Pancreas (tissue), 10 donors: Measurements from ENCODE around the gene RAB5B. TPM values are rescaled to one million over a fixed set of nuclear protein-coding genes. Genes with fewer than 3 reads are reported as not detected.
A peak's percentile ranks its signal among the peaks of the same experiment; 100 is the strongest.

Experiments
- ATAC-seq, 4 donors: fragments of 200-7000 bp; cut with Tn5 transposase; one replicate each; pipeline versions ENCODE4 v1.8.0 to v1.9.1; 2020; ENCODE audit warnings: mild to moderate bottlenecking in 4 of 4, moderate library complexity in 4 of 4
- DNase-seq, 6 donors: peaks; one replicate each; pipeline ENCODE4 v3.0.0-alpha.2; 2020
- FAIRE-seq: peaks from 2 replicates; lab custom pipeline; 2012; peaks lifted over from hg19 to GRCh38; lab: Jason Lieb, UNC
- H3K27ac ChIP-seq, 4 donors: fragments of 200-600 bp; sonication (generic); 1 replicate in 3 of 4; 2 replicates in 1 of 4; pipeline versions ENCODE4 v1.5.0 to v1.8.0; 2020
- H3K27me3 ChIP-seq, 4 donors: fragments of 200-600 bp; one replicate each; pipeline ENCODE4 v1.8.0; 2021
- H3K36me3 ChIP-seq, 3 donors: fragments of 200-600 bp; sonication (generic) in 1 of 3; one replicate each; pipeline versions ENCODE4 v1.5.0 to v1.8.0; 2020 to 2021
- H3K4me1 ChIP-seq, 3 donors: fragments of 200-600 bp; one replicate each; pipeline ENCODE4 v1.8.0; 2021
- H3K4me3 ChIP-seq, 4 donors: fragments of 200-600 bp; sonication (generic) in 2 of 4; one replicate each; pipeline versions ENCODE4 v1.5.0 to v1.8.0; 2020 to 2021
- H3K9me3 ChIP-seq, 4 donors: fragments of 200-600 bp; one replicate each; pipeline ENCODE4 v1.8.0; 2021
- CTCF ChIP-seq, 4 donors: fragments of 200-600 bp; sonication (generic) in 3 of 4; IDR thresholded peaks; one replicate each; pipeline versions ENCODE4 v1.5.0 to v1.8.0; 2021; ENCODE audit warnings: antibody characterized with exemption in 4 of 4
- WGBS, 2 donors: extraction: QIAGEN DNeasy Blood & Tissue Kit; methylation state at CpG; one replicate each; pipeline ENCODE4 v1.1.7; 2013; 5-methylcytosine and 5-hydroxymethylcytosine counted together
- intact Hi-C, 3 donors: fragments of 100-400 bp; cut with DNase I; formaldehyde crosslinking; loops; one replicate each; pipeline versions ENCODE4 v1.11.1 to v1.14.2; 2022
- polyA plus RNA-seq, 2 donors: library from polyadenylated mRNA; stranded (reverse); fragments of 200-250 nt; gene quantifications; one replicate each; pipeline ENCODE4 v1.2.3, GENCODE V29; 2013
- total RNA-seq, 6 donors: library from RNA; stranded (reverse); fragmentation: NEBNext Ultra II Directional in 4 of 6; extraction: Animal tissue kit (Norgen Biotek cat#: 25700) in 4 of 6; gene quantifications; one replicate each; pipeline versions ENCODE4 v1.2.1 to v1.2.4, GENCODE V29; 2021 to 2023
- donor health status: healthy with polysubstance abuse.
- donor health status: DM: no; HTN: no; CAD: no; lungs with moderate emphysema.
- donor health status: DM: no; HTN: no; CAD: no.
- donor health status: control.
- donor health status: control.
- donor health status: Bipolar disorder and iron deficiency.
- donor health status: DM: yes; HTN: yes; CAD: no.
- donor health status: DM: no; HTN: no; CAD: no.
- donor health status: DM: no; HTN: no; CAD: no.
- donor health status: DM: yes; HTN: yes; CAD: no.

RAB5B gene
- 10 to 100 TPM; 25.8 to 76.8 (median 37.6) TPM for total RNA-seq
- polyA plus RNA-seq = 10 to 100 TPM; 19.8 to 37.1 TPM

GRCh38 chr12:55973599-55974307 lies at the start of gene RAB5B:
RAB5B (plus strand) TSS chr12:55974078; CDS start chr12:55986961, 12,883 bp downstream.
- FAIRE-seq (peak; percentile 99), DNase-seq (peak; percentile 91 to 100 (median 100)), ATAC-seq (peak; percentile 89 to 96 (median 92))
- Histone ChIP-seq H3K36me3 (no peaks in the 10 kb centered on the region), H3K4me3 (peak within 1 kb of the TSS; percentile 58 to 99 (median 91)), H3K27me3 (no peaks in the 10 kb centered on the region), H3K27ac (peak within 1 kb of the TSS; percentile 84 to 98 (median 96)), H3K4me1 (peaks cover 0 to 15% (median 0%) of the 10 kb centered on the region in 3 donors), H3K9me3 (no peaks in the 10 kb centered on the region)
- 0 to 1% methylated on average over 36 to 39 of the region's 39 CpGs for WGBS, 2 donors
- TF ChIP-seq CTCF (IDR thresholded peaks at IDR 0.05) = peak in 3 of 4 donors; percentile 19 to 54 (median 32)
- intact Hi-C loops = no loop called here

- no peaks in the 10 kb centered on the region for H3K27me3 ChIP-seq
- no peak for TF ChIP-seq CTCF (IDR thresholded peaks at IDR 0.05)
- H3K36me3 ChIP-seq = no peaks in the 10 kb centered on the region
- DNase-seq = no peak
- H3K9me3 ChIP-seq = no peaks in the 10 kb centered on the region
- no peak for FAIRE-seq
- no peak overlapping the region for H3K4me3 ChIP-seq
- no peak for ATAC-seq
- peaks cover 5 to 25% (median 13%) of the 10 kb centered on the region in 3 donors for H3K4me1 ChIP-seq
- H3K27ac ChIP-seq = no peak overlapping the region
- intact Hi-C loops = no loop called here
- WGBS, 2 donors = 67 to 70% methylated on average over 4 of the region's 4 CpGs
Measured at GRCh38 chr12:55925371-55925770, 48.5 kb upstream of the RAB5B start.

GRCh38 chr12:55925870-55926737 lies 47.8 kb upstream of the RAB5B start:
- ATAC-seq (peak in 1 of 4 donors; percentile 2), DNase-seq (no peak), FAIRE-seq (no peak)
- Histone ChIP-seq H3K4me3 (peak overlapping the region; percentile 72 to 87 (median 78)), H3K36me3 (no peaks in the 10 kb centered on the region), H3K27me3 (no peaks in the 10 kb centered on the region), H3K4me1 (peaks cover 7 to 30% (median 18%) of the 10 kb centered on the region in 3 donors), H3K9me3 (no peaks in the 10 kb centered on the region), H3K27ac (peak overlapping the region; percentile 70 to 94 (median 86))
- TF ChIP-seq CTCF (IDR thresholded peaks at IDR 0.05) = no peak
- WGBS, 2 donors = 4% methylated on average over 10 of the region's 10 CpGs
- intact Hi-C loops = no loop called here

- ATAC-seq (peak; percentile 82 to 88 (median 85)), FAIRE-seq (no peak), DNase-seq (peak; percentile 83 to 91 (median 86))
- no peaks in the 10 kb centered on the region for H3K27me3 ChIP-seq
- H3K27ac ChIP-seq = peak overlapping the region; percentile 70 to 94 (median 86)
- H3K4me3 ChIP-seq = peak overlapping the region; percentile 72 to 87 (median 78)
- peak in 3 of 4 donors; percentile 20 to 36 (median 26) for TF ChIP-seq CTCF (IDR thresholded peaks at IDR 0.05)
- H3K9me3 ChIP-seq = no peaks in the 10 kb centered on the region
- intact Hi-C loops = no loop called here
- H3K36me3 ChIP-seq = no peaks in the 10 kb centered on the region
- 0% methylated on average over 42 of the region's 42 CpGs for WGBS, 2 donors
- H3K4me1 ChIP-seq = peaks cover 9 to 34% (median 18%) of the 10 kb centered on the region in 3 donors
Measured at GRCh38 chr12:55926738-55927587, 46.9 kb upstream of the RAB5B start.
